T-helper 9 cell (primary cell): ENCODE data around the gene CD22.
"Not testable (repeated sequence)": the region's sequence is repeated elsewhere in the genome, so short reads cannot be mapped to it uniquely, and the experiment has no call there.

Experiments
- DNase-seq: peaks from one replicate; pipeline ENCODE4 v3.0.0-alpha.2; 2020

Gene CD22

DNA sequence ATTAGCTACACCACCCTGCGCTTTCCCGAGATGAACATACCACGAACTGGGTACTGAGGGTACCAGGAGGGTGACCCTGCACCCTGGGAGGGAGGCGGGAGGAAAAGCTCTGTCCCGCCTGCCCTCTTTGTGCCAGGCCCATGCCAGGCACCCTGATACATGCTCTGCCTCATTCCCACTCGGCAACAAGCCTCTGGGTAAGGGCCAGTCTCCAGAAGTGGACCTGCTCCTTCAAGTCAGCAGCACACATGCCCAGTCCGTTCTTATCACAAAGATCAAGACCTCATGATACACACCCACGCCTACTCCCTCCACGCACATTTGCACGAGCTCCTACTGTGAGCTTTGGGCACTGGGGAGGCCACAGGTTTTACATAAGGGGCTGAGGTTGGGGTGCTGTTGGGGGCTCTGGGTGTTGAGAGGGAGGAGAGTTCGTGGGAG, 16.7 kb downstream of the CD22 start:
- no peak for DNase-seq

DNA sequence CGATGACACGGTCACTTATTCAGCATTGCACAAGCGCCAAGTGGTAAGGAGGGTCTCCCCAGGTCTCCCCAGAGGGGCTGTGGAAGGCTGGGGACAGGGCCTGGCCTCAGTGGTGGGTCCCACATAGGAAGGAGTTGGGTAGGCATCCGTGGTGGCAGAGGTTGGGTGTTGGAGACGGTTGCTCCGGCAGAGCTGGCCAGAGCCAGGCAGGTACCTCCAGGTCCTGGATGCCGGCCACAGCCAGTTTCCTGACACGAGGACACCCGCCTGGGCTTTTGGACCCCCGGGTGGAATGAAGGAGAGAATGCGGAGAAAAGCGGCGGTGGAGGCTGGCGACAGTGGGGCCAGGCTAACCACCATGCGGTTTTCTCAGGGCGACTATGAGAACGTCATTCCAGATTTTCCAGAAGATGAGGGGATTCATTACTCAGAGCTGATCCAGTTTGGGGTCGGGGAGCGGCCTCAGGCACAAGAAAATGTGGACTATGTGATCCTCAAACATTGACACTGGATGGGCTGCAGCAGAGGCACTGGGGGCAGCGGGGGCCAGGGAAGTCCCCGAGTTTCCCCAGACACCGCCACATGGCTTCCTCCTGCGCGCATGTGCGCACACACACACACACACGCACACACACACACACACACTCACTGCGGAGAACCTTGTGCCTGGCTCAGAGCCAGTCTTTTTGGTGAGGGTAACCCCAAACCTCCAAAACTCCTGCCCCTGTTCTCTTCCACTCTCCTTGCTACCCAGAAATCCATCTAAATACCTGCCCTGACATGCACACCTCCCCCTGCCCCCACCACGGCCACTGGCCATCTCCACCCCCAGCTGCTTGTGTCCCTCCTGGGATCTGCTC, 17.4 kb downstream of the CD22 start:
- peak; percentile 72 for DNase-seq

DNA sequence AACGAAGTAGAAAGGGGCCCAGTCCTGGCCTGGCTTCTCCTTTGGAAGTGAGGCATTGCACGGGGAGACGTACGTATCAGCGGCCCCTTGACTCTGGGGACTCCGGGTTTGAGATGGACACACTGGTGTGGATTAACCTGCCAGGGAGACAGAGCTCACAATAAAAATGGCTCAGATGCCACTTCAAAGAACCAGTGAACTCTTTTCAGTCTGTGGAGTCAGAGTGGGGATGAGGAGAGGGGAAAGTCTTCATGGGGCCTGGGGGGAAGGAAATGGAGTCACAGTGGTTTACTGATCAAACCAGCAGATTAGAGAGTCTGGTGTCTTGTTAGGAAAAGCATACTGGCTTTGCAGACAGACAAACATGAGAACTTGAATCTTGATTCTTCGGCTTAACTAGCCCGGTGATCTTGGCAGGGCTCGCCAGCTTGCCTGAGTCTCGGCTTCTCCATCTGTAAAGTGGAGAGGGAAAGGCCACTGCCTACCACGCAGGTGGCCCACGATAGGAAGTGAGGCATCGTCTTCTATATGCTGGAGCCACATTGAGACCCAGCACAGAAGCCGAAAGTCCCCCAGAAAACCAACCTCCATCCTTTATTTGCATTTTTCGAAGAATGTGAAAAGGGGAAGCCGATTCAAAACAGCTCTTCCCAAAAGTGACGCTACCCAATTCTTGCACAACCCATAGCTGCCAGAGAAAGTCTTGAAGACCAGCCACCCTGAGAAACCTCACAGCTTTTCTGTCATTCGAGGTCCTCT, 18.4 kb downstream of the CD22 start, which contains the start of gene FFAR1:
Gene FFAR1 (plus strand): TSS at position 732 of the 759 bp plus-strand sequence. CDS start 3,650 bp downstream, outside the sequence.
- peak; percentile 27 for DNase-seq

DNA sequence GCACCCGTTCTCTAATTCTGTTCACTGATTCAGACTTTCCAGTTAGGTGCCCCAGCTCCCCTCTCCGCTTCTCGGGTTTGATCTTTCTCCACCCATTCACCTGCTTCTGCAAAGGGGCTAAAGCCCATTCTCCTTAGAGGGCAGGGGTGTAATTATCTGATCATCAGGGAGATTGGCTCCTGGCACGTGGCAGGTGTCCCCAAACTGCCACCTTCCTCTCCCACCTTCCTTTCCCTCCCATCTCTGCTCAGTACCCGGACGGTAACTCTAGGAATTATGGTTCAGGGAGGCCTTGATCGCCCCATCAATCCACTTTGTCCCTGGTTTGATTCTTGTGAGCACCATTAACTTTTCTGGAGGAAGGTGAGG, 18.9 kb downstream of the CD22 start:
- DNase-seq, result no peak

DNA sequence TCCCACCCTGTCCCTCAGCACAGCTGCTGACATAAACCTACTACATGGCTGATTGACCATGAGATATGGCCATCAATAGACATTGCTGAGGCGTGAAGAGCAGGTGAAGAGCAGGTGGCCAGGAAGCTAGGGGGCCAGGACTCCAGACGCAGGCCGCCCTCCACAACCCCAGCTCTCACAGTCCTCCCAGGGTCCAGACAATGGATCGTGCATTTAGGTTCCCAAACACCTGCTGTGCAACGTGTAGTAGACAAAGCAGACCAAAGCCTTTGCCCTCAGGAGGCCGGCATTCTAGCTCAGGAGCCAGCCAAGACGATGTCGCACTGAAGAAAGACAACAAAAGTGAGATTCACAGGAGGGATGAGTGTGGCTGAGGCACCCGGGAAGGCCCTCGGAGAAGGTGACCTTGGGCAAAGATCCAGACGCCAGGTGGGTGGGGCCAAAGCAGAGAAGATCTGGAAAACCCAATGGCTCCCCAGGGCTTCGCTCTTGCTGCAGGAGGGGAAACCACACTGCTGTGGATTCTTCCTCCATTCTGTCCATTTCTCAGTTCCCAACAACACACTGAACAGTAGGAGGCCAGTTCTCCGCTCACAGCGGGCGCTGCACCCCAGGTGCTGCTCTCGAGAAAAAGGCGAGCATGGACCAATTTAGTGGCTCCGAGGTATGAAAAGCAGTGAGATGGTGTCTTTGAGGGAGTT, 20.1 kb downstream of the CD22 start:
- DNase-seq, result no peak

DNA sequence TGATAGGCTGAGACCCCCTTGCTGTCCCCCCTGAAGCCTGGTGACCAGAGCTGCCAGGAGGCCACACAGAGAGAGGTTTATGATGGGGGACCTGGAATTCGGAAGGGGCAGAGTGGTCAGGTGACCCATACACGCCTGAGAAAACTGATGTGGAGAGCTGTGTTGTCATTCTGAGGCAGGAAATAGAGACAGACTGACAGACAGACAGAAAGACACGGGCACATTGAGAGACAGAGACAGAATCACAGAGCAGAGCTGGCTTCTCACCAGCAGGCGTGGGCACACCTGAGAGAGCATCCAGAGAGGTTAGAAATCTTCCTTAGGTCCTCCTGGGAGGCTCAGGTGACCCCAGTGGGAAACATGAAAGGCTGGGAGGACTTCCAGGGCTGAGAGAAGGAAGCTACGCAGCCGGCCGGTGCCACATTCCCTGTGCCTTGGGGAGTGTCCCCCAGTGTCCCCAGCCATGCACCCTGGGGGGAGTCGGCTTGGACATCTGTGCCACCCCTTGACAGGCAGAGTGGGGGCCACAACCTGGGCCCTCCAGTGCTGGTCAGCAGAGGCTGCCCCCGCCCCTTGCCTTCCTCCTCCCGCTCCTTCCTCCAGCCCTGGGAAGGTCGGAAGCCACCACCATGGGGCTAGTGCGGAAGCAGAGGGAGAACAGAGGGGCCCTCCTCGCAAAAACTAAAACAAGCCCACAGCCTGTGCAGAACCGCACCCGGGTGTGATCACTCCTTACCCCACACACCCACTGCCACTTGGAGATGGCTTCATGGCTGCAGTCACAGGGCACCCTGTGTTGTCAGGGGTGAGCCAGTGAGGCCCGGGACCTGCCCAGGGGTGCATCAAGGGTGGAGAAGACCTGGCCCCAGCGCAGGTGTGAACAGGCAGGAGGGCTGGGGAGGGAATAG, 20.9 kb downstream of the CD22 start:
- no peak for DNase-seq

DNA sequence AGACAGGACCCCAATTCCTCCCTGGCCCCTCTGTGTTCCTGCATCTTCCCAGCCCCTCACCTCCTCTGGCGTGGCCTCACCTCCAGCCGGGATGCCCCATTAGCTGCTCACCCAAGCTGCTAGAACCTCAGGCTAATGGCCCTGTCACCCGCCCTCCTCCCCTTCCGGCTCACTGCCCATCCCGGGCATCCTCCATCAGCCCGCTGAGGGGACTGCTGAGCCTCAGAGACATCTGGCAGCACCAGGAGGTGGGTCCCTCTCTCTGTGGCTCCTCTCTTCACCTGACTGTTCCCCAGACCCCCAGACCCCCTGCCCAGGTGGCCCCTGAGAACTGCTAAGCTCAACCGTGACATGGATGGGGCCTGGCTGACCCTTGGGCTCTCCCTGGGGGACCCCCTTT, 21.6 kb downstream of the CD22 start:
- DNase-seq, result no peak

DNA sequence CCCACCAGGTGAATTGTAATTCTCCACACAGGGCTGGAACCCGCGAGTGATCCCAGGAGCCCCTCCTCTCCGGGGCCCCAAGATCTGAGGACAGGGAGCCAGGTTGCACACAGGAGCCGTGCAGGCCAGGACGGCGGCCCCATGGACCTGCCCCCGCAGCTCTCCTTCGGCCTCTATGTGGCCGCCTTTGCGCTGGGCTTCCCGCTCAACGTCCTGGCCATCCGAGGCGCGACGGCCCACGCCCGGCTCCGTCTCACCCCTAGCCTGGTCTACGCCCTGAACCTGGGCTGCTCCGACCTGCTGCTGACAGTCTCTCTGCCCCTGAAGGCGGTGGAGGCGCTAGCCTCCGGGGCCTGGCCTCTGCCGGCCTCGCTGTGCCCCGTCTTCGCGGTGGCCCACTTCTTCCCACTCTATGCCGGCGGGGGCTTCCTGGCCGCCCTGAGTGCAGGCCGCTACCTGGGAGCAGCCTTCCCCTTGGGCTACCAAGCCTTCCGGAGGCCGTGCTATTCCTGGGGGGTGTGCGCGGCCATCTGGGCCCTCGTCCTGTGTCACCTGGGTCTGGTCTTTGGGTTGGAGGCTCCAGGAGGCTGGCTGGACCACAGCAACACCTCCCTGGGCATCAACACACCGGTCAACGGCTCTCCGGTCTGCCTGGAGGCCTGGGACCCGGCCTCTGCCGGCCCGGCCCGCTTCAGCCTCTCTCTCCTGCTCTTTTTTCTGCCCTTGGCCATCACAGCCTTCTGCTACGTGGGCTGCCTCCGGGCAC, 22.6 kb downstream of the CD22 start:
- DNase-seq, result no peak

DNA sequence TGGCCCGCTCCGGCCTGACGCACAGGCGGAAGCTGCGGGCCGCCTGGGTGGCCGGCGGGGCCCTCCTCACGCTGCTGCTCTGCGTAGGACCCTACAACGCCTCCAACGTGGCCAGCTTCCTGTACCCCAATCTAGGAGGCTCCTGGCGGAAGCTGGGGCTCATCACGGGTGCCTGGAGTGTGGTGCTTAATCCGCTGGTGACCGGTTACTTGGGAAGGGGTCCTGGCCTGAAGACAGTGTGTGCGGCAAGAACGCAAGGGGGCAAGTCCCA, 23.1 kb downstream of the CD22 start:
- DNase-seq, result no peak

DNA sequence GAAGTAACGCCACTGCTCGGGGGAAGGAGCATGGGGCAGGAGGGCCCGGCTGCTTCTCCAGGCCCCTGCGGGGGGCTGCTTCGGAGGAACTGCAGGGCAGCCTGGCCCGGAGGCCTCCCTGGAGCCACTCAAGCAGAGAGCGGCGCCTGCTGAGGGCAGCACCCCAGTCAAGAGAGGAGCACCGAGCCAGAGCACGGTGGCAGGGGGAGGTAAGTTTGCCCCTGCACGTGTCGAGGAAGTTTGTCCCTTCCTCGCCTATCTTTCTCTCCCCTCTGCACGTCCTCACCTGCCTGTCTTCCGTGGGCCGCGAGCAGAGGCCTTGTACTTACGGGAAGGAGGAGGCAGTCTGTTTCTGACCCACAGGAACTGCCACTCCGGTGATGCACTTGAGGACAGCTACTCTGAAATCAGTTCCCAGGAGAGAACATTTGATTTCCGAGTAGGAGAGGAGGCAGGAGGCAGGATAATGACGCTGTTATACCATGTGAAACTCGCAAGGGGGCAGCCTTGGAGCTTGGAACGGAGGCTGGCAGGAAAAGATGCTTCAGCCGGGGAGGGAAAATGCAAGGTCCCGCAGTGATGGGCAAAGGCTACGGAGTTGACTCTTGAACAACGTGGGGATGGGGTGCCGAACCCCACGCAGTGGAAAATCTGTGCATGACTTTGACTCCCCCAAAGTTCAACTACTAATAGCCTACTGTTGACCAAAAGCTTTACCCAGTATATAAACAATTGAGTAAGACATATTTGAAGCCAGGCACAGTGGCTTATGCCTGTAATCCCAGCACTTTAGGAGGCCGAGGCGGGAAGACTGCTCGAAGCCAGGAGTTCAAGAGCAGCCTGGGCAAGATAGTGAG, 23.7 kb downstream of the CD22 start:
- DNase-seq, result peak; percentile 62

DNA sequence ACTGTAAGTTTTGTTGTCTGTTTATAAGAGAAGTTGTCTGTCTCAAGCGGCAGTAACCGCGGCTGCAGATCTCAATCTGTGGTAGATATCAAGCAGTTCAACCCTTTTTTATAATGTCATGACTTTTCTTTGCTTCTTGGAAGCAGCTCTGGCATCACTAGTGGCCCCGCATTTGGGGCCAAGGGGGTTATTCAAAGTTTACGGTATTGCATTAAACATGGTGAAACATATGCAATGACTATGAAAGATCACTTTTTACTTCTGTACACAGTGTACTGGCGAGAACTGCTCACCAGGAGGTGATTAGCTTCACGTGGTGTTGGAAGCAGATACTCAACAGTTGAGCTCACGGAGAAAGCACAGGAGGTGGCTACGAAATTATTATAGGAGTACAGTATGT, 24.6 kb downstream of the CD22 start:
- DNase-seq, result no peak

DNA sequence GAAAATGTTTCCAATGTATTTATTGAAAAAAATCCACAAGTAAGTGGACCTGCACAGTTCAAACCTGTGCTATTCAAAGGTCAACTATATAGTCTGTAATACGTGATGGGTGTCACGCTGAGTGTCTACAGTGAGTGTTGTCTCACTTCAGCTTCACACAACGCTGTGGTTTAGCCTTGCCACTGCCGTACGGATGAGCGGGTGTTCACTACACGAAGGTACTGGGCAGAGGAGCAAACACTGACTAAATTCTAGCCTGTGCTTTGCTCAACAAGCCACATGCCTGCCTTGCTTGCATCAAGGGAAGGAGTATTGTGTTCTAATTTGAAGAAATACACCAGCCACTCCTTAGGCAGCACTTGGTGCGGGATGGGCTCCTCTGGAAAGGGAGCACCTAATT, 25.9 kb downstream of the CD22 start:
- no peak for DNase-seq

DNA sequence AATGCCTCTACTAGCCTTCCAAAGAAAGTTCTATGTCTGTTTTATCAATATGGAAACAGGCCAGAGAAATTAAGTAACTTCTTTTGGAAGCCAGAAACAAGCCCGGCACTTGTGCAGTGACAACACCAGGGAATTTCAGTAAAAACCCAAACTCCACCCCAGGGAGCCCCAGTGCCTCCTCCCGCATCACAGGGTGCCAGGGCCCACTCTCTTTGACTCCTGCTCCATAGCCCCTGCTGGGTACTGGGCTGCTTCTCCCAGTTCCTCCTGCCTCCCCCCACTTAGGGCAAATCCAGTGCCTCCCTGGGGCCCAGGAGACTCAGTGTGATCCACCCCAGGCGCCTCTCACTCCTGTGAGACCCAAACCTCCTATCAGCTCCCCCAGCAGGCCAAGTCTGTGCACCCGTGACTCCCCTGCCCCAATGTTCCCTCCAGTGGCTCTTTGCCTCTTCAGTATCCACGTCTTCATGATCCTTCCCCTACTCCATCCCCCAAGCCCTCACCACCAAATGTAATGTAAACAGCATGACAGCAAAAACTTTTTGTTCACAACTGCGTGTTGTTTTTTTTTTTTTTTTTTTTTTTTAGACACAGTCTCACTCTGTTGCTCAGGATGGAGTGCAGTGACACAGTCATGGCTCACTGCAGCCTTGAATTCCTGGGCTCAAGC, 26.9 kb downstream of the CD22 start:
- DNase-seq, result no peak

DNA sequence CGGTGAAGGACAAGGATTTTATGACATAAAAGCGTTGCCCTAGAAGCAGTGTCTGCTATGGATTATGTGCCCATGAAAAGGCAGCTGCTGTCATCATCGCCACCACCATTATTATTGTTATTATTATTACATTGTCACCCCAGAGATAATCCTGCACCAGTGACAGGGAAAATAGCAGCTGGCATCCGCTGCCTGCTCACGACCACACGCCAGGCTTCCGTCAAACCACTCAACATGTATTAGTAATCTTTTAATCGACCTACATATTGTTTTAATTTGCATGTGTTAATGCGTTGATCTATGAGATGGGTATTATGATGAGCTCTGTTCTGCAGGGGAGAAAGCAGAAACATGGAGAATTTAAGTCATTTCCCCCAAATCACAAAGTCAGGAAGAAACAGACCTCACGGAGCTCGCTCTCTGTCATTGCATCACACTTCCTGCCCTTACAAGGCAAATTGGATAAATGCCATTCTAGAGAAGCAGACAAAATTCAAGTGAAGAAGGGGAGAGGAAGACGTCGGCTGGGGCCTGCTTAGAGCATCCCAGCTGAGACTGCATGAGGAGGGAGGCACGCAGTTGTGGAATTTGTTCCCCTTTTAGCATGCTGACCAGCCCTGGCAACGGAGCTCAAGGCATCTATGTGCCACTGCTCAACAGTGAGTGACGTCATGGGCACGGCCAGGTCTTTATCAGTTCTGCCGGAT, 29.0 kb downstream of the CD22 start, which contains the start of gene FFAR3:
Gene FFAR3 (plus strand): TSS at position 594 of the 707 bp plus-strand sequence. CDS start 431 bp downstream, outside the sequence.
- no peak for DNase-seq

DNA sequence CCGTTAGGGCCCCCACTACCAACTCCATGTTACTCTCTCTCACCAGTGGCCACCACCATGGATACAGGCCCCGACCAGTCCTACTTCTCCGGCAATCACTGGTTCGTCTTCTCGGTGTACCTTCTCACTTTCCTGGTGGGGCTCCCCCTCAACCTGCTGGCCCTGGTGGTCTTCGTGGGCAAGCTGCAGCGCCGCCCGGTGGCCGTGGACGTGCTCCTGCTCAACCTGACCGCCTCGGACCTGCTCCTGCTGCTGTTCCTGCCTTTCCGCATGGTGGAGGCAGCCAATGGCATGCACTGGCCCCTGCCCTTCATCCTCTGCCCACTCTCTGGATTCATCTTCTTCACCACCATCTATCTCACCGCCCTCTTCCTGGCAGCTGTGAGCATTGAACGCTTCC, 29.8 kb downstream of the CD22 start:
- DNase-seq, result not testable (repeated sequence)

DNA sequence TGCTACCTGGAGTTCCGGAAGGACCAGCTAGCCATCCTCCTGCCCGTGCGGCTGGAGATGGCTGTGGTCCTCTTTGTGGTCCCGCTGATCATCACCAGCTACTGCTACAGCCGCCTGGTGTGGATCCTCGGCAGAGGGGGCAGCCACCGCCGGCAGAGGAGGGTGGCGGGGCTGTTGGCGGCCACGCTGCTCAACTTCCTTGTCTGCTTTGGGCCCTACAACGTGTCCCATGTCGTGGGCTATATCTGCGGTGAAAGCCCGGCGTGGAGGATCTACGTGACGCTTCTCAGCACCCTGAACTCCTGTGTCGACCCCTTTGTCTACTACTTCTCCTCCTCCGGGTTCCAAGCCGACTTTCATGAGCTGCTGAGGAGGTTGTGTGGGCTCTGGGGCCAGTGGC, 30.4 kb downstream of the CD22 start:
- not testable (repeated sequence) for DNase-seq

DNA sequence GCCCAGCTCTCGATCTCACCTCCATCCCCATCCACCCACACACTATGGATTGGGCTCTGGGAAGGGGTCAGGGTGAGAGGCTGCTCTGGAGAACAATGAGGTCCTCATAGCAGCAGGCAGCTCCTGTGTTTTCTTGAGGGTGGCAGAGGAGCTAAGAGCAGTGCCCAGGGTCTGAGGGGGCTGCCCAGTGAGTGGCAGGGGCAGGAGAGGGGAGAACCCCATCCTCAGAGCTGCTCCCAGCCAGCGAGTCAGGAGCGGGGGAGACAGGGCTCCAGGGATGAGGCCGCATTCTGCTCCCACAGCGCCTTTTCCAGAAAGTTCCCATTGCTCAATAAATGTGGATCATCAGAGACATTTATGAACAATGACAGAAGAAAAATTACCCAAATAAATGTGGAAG, 31.1 kb downstream of the CD22 start:
- DNase-seq, result not testable (repeated sequence)

DNA sequence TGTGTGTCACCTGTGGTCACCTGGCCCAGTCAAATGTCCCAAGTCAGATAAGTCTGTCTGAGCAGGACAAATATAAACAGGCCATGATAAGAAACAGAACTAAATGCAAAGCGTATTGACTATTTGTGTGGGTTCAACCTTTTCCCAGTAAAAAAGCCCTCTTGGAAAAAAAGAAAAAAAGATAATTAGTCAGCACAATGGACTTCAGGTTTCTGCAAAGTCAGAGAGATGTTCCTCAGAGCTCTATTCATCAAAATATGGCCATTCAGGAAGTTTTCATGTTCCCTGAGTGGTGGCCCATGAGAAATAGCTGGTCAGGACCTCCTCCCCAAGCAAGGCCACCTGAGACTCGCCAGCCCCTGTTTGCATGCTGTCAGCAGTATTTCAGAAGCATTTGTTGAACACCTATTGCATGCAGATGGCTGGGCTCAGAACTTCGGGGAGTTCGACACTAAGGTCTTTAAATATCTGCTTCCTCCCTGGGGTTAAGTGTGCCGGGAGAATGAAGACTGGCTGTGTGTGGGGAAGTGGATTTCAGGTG, 32.0 kb downstream of the CD22 start:
- DNase-seq, result no peak
